ENCODE data around the gene IER2. TPM values are rescaled to one million over a fixed set of nuclear protein-coding genes. Genes with fewer than 3 reads are reported as not detected.
A peak's percentile ranks its signal among the peaks of the same experiment; 100 is the strongest.
"Not testable (repeated sequence)": the region's sequence is repeated elsewhere in the genome, so short reads cannot be mapped to it uniquely, and the experiment has no call there.

IER2 gene
- total and polyA plus RNA-seq, 8 donors: 32.4 to 179 (median 41.1) TPM

DNA sequence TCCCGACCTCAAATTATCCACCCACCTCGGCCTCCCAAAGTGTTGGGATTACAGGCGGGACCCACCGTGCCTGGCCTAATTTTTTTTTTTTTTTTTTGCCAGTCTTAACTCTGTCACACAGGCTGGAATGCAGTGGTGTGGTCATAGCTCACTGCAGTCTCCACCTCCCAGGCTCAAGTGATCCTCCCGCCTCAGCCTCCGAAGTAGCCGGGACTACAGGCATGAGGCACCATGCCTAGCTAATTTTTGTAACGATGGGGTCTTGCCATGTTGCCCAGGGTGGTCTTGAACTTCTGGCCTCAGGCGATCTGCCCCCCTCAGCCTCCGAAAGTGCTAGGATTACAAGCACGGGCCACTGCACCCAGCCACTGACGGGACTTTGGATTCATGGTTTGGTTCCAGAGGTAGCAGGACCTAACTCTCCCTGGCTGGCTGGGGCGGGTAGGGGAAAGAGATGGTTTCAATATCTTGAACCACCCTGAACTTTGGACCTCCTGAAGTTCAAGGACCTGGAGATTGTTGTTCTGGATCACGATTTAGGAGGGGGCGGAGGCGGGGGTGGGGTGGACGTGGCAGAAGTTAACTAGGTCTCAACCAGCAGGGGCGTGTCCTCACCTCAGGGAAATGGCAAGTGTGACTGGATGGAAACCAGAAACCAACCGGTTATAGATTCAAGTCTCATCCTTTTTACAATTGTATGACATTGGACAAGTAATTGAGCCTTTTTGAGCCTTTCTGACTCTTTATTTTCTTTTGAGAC, 40.8 kb downstream of the IER2 start:
- intact Hi-C loops (cut with DNase I): loop anchor here in 1 of 3 donors (10.0 kb wide), 1 partner anchor 64 kb away; no protein-coding TSS in a partner anchor
- H3K4me3 ChIP-seq: no peak overlapping the region
- ATAC-seq (peak in 2 of 4 donors; percentile 28 to 51), FAIRE-seq (no peak), DNase-seq (peak in 1 of 6 donors; percentile 45)
- H3K36me3 ChIP-seq: no peaks in the 10 kb centered on the region
- H3K27me3 ChIP-seq: no peaks in the 10 kb centered on the region
- TF ChIP-seq, protein P1, sequence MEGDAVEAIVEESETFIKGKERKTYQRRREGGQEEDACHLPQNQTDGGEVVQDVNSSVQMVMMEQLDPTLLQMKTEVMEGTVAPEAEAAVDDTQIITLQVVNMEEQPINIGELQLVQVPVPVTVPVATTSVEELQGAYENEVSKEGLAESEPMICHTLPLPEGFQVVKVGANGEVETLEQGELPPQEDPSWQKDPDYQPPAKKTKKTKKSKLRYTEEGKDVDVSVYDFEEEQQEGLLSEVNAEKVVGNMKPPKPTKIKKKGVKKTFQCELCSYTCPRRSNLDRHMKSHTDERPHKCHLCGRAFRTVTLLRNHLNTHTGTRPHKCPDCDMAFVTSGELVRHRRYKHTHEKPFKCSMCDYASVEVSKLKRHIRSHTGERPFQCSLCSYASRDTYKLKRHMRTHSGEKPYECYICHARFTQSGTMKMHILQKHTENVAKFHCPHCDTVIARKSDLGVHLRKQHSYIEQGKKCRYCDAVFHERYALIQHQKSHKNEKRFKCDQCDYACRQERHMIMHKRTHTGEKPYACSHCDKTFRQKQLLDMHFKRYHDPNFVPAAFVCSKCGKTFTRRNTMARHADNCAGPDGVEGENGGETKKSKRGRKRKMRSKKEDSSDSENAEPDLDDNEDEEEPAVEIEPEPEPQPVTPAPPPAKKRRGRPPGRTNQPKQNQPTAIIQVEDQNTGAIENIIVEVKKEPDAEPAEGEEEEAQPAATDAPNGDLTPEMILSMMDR (IDR thresholded peaks at IDR 0.05): no peak
- H3K4me1 ChIP-seq: peaks cover 0 to 6% (median 0%) of the 10 kb centered on the region in 3 donors
- no peaks in the 10 kb centered on the region for H3K9me3 ChIP-seq
- WGBS, 2 donors: 63 to 65% methylated on average over 19 of the region's 19 CpGs
- no peak overlapping the region for H3K27ac ChIP-seq

GRCh38 chr19:13195678-13196077, 45.5 kb downstream of the IER2 start:
- ATAC-seq (peak; percentile 81 to 88 (median 88)), DNase-seq (peak; percentile 64 to 87 (median 76)), FAIRE-seq (no peak)
- TF ChIP-seq, protein P1 (IDR thresholded peaks at IDR 0.05): no peak
- Histone ChIP-seq H3K4me1 (peaks cover 0 to 6% (median 0%) of the 10 kb centered on the region in 3 donors), H3K27me3 (no peaks in the 10 kb centered on the region), H3K4me3 (no peak overlapping the region), H3K36me3 (no peaks in the 10 kb centered on the region), H3K9me3 (no peaks in the 10 kb centered on the region), H3K27ac (no peak overlapping the region)
- intact Hi-C loops (cut with DNase I): loop anchor here in 1 of 3 donors (10.0 kb wide), 1 partner anchor 59 kb away; no protein-coding TSS in a partner anchor
- 23 to 25% methylated on average over 11 of the region's 11 CpGs for WGBS, 2 donors

DNA sequence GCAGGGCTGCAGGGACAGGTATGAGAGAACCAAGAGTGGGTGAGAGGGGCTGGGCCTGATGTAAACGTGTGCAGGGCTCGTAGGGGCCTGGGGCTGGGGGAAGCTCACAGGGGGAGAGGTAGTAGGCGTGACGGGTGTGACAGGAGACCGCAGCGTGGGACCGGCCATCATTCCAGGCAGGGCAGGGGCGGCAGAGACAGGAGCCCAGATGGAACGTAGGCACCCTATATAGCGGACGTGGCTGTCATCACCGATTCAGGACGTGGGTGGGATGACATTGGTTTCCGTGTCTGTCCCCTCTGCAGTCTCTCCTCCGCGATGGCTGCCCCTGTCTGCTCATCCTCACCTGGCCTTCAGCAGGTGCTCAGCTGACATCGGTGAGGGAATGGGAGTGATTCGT, 48.4 kb downstream of the IER2 start:
- Histone ChIP-seq H3K4me1 (peaks cover 0 to 6% (median 0%) of the 10 kb centered on the region in 3 donors), H3K9me3 (no peaks in the 10 kb centered on the region), H3K36me3 (no peaks in the 10 kb centered on the region), H3K27me3 (no peaks in the 10 kb centered on the region), H3K4me3 (no peak overlapping the region), H3K27ac (no peak overlapping the region)
- no peak for FAIRE-seq
- 79 to 86% methylated on average over 18 of the region's 18 CpGs for WGBS, 2 donors
- ATAC-seq: no peak
- DNase-seq: no peak
- intact Hi-C loops (cut with DNase I): loop anchor here in 1 of 3 donors (10.0 kb wide), 1 partner anchor 56 kb away; no protein-coding TSS in a partner anchor
- TF ChIP-seq, protein P1 (IDR thresholded peaks at IDR 0.05): no peak

- H3K27me3 ChIP-seq; H3K36me3 ChIP-seq; H3K9me3 ChIP-seq; DNase-seq; FAIRE-seq; H3K4me3 ChIP-seq; ATAC-seq; intact Hi-C loops (cut with DNase I); H3K27ac ChIP-seq; H3K4me1 ChIP-seq: not testable (repeated sequence)
- 93 to 99% methylated on average over 7 of the region's 7 CpGs for WGBS, 2 donors
Observed at GRCh38 chr19:13202112-13202511, 51.9 kb downstream of the IER2 start.

Other genes with a start within 250 kb of the IER2 start
- gene SYCE2, start 231.1 kb upstream of the IER2 start, total RNA-seq: not detected
- gene SYCE2, start 231.1 kb upstream of the IER2 start, polyA plus RNA-seq: under 1 TPM in 1 of 2 donors, not detected in 1; 0.19 TPM
- gene FARSA, start 216.7 kb upstream of the IER2 start, total RNA-seq: 10 to 100 TPM; 19.4 to 46.0 (median 29.0) TPM
- 10 to 100 TPM; 30.4 to 31.0 TPM for gene FARSA, start 216.7 kb upstream of the IER2 start, polyA plus RNA-seq
- gene CALR, start 211.8 kb upstream of the IER2 start, total RNA-seq: 100 to 1,000 TPM; 279 to 681 (median 373) TPM
- 100 to 1,000 TPM; 132 to 263 TPM for gene CALR, start 211.8 kb upstream of the IER2 start, polyA plus RNA-seq
- 10 to 100 TPM; 35.0 to 60.2 (median 45.9) TPM for gene RAD23A, start 204.5 kb upstream of the IER2 start, total RNA-seq
- 10 to 100 TPM; 91.5 to 99.1 TPM for gene RAD23A, start 204.5 kb upstream of the IER2 start, polyA plus RNA-seq
- 10 to 100 TPM in 3 of 6 donors, 1 to 10 TPM in 3; 6.0 to 10.7 (median 9.8) TPM for gene GADD45GIP1, start 193.2 kb upstream of the IER2 start, total RNA-seq
- 10 to 100 TPM; 25.3 to 37.4 TPM for gene GADD45GIP1, start 193.2 kb upstream of the IER2 start, polyA plus RNA-seq
- gene DAND5, start 180.8 kb upstream of the IER2 start, total RNA-seq: under 1 TPM in 3 of 6 donors, not detected in 3; 0.12 to 0.23 (median 0.12) TPM
- gene DAND5, start 180.8 kb upstream of the IER2 start, polyA plus RNA-seq: under 1 TPM in 1 of 2 donors, not detected in 1; 0.16 TPM
- 10 to 100 TPM; 30.9 to 45.1 (median 36.0) TPM for gene NFIX, start 154.9 kb upstream of the IER2 start, total RNA-seq
- 10 to 100 TPM in 1 of 2 donors, 1 to 10 TPM in 1; 8.3 to 16.6 TPM for gene NFIX, start 154.9 kb upstream of the IER2 start, polyA plus RNA-seq
- gene LYL1, start 47.6 kb upstream of the IER2 start, total RNA-seq: 1 to 10 TPM in 4 of 6 donors, under 1 TPM in 2; 0.51 to 5.5 (median 1.7) TPM
- gene LYL1, start 47.6 kb upstream of the IER2 start, polyA plus RNA-seq: 1 to 10 TPM; 2.6 to 3.6 TPM
- gene TRMT1, start 33.7 kb upstream of the IER2 start, total RNA-seq: 10 to 100 TPM; 12.7 to 29.2 (median 19.1) TPM
- 100 to 1,000 TPM in 1 of 2 donors, 10 to 100 TPM in 1; 85.5 to 108 TPM for gene TRMT1, start 33.7 kb upstream of the IER2 start, polyA plus RNA-seq
- gene NACC1, start 32.1 kb upstream of the IER2 start, total RNA-seq: 10 to 100 TPM in 5 of 6 donors, 1 to 10 TPM in 1; 9.8 to 25.3 (median 14.1) TPM
- 10 to 100 TPM in 1 of 2 donors, 1 to 10 TPM in 1; 7.0 to 19.8 TPM for gene NACC1, start 32.1 kb upstream of the IER2 start, polyA plus RNA-seq
- 10 to 100 TPM; 14.0 to 24.6 (median 17.0) TPM for gene STX10, start within 50 bp of the IER2 start, total RNA-seq
- gene STX10, start within 50 bp of the IER2 start, polyA plus RNA-seq: 10 to 100 TPM; 61.4 to 73.5 TPM

Measured in pancreas (tissue), 10 donors.